Upper lobe of right lung (tissue), 1 donor: ENCODE results near the gene BHLHA15. TPM values are rescaled to one million over a fixed set of nuclear protein-coding genes. Genes with fewer than 3 reads are reported as not detected.

Experiments
- ATAC-seq: fragments of 200-7000 bp; cut with Tn5 transposase; one replicate; pipeline ENCODE4 v1.9.1; 2020; ENCODE audit warnings: mild to moderate bottlenecking, moderate library complexity
- DNase-seq: peaks from one replicate; pipeline ENCODE4 v3.0.0-alpha.2; 2020
- H3K27ac ChIP-seq: fragments of 200-600 bp; one replicate; pipeline ENCODE4 v1.8.0; 2022
- H3K27me3 ChIP-seq: fragments of 200-600 bp; one replicate; pipeline ENCODE4 v1.8.0; 2022; ENCODE audit warnings: mild to moderate bottlenecking
- H3K36me3 ChIP-seq: fragments of 200-600 bp; one replicate; pipeline ENCODE4 v1.8.0; 2022
- H3K4me1 ChIP-seq: fragments of 200-600 bp; one replicate; pipeline ENCODE4 v1.8.0; 2022
- H3K4me3 ChIP-seq: fragments of 200-600 bp; one replicate; pipeline ENCODE4 v1.8.0; 2022; ENCODE audit warnings: mild to moderate bottlenecking
- H3K9me3 ChIP-seq: fragments of 200-600 bp; one replicate; pipeline ENCODE4 v1.8.0; 2022
- intact Hi-C: fragments of 100-400 bp; cut with DNase I; formaldehyde crosslinking; loops from one replicate; pipeline ENCODE4 v1.11.0; 2022
- total RNA-seq: library from RNA; stranded (reverse); fragmentation: NEBNext Ultra II Directional; extraction: Animal tissue kit (Norgen Biotek cat#: 25700); gene quantifications from one replicate; pipeline ENCODE4 v1.2.1, GENCODE V29; 2021
- TF ChIP-seq, protein P1 (sequence below): fragments of 200-600 bp; IDR thresholded peaks from one replicate; pipeline ENCODE4 v1.8.0; 2022; ENCODE audit warnings: antibody characterized with exemption
- donor health status: DM: no; HTN: yes; CAD: no; lungs with severe emphysema.

BHLHA15 gene
- total RNA-seq, 1 donor from 2014 or later, result 0.81 TPM

DNA sequence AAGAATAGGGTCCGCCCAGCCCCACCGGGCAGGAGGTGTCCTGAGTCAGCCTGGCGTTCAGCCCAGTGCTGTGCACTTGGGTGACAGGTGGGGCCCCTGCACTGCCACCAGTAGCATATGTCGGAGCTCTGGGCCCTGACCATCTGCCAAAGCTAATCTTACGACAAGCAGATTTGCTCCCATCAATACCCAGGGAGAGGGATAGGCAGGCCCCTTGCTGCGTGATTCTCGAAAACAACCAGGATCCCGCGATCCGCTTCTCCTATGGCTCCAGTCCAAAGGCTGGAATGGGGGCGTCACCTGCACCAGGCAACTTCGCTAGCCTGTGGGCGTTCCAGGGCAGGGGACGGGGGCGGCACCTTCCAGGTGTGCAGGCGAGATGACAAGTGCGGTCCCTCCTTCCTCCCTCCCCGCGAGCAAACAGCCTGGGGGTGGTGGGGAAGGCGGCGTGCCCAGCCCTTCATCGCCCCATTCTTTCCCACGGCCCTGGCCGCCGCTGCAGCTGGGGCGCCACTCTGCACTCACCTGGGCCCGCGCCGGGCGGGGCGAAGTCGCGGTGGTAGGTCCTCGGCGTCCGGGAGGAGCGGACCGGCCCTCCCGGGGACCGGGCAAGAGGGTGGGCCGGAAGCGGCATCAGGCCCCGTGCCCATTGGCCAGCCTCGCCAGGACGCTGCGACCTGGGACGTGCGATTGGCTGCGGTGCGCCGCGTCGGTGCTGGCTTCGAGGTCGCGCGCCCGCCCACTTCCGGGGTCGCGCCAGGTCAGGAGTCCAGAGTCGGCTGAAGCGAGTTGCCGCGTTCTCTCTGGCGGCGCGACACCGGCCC, 40.6 kb downstream of the BHLHA15 start, which contains the start of gene TECPR1:
TSS of gene TECPR1 (minus strand) at position 632 of the 824 bp plus-strand sequence. CDS start 6,086 bp downstream, outside the sequence.
- peak; percentile 98 for DNase-seq
- peak within 1 kb of the TSS; percentile 94 for H3K4me3 ChIP-seq
- H3K9me3 ChIP-seq, result no peaks in the 10 kb centered on the region
- TF ChIP-seq, protein P1, sequence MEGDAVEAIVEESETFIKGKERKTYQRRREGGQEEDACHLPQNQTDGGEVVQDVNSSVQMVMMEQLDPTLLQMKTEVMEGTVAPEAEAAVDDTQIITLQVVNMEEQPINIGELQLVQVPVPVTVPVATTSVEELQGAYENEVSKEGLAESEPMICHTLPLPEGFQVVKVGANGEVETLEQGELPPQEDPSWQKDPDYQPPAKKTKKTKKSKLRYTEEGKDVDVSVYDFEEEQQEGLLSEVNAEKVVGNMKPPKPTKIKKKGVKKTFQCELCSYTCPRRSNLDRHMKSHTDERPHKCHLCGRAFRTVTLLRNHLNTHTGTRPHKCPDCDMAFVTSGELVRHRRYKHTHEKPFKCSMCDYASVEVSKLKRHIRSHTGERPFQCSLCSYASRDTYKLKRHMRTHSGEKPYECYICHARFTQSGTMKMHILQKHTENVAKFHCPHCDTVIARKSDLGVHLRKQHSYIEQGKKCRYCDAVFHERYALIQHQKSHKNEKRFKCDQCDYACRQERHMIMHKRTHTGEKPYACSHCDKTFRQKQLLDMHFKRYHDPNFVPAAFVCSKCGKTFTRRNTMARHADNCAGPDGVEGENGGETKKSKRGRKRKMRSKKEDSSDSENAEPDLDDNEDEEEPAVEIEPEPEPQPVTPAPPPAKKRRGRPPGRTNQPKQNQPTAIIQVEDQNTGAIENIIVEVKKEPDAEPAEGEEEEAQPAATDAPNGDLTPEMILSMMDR, result no peak
- ATAC-seq, result peak; percentile 98
- H3K27me3 ChIP-seq, result no peaks in the 10 kb centered on the region
- peaks cover 3% of the 10 kb centered on the region for H3K36me3 ChIP-seq
- H3K27ac ChIP-seq, result peak within 1 kb of the TSS; percentile 88
- peaks cover 52% of the 10 kb centered on the region for H3K4me1 ChIP-seq
- intact Hi-C loops, result no loop called here

DNA sequence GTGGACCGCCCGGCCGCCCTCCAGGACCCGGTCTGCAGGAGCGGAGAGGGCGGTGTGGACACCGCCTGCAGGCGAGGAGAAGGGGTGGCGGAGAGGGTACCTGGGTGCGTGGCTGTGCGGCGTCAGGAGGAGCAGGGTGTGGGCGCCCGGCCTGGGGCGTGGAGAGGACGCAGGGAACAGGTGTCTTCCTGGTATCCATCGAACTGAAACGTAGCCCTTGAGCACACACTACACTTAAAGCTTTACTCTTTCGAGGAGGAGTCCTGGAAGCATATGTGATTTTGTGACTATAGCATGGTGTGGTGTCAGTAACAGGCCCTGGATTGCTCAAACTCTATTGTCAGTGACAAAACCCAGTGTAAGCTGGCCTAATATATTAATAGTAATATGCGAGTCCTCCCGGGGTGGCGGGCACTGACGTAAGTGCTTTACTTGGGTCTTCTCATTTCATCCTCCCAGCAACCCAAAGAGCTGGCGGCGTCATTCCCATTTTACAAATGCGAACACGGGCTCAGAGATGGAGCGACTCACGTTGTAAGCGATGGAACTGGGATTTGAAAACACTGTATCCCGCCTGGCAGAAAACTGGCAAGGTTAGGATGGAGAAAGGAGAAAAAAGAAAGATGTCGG, 41.3 kb downstream of the BHLHA15 start:
- H3K4me3 ChIP-seq, result peak overlapping the region; percentile 94
- H3K27ac ChIP-seq, result peak overlapping the region; percentile 88
- DNase-seq, result no peak
- TF ChIP-seq, protein P1, result no peak
- no peaks in the 10 kb centered on the region for H3K9me3 ChIP-seq
- no peak for ATAC-seq
- no peaks in the 10 kb centered on the region for H3K27me3 ChIP-seq
- intact Hi-C loops, result no loop called here
- peaks cover 11% of the 10 kb centered on the region for H3K36me3 ChIP-seq
- H3K4me1 ChIP-seq, result peaks cover 45% of the 10 kb centered on the region

DNA sequence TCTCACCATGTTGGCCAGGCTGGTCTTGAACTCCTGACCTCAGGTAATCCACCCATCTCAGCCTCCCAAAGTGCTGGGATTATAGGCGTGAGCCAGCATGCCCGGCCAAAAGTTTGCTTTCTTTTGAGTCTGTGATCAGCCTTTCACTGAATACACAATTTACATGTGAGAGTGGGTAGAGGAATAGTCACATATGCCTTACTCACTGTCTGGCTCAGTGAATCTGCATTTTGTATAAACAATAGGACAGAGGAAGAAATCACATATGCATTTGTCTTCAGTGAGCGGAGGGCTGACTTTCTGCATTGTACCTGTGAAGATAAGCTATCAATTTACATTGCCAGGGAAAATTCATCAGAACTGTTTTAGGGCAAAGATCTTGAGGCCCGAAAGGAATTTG, 43.3 kb downstream of the BHLHA15 start:
- intact Hi-C loops, result no loop called here
- ATAC-seq (no peak), DNase-seq (no peak)
- Histone ChIP-seq H3K4me1 (peaks cover 30% of the 10 kb centered on the region), H3K36me3 (peaks cover 13% of the 10 kb centered on the region), H3K9me3 (no peaks in the 10 kb centered on the region), H3K27me3 (no peaks in the 10 kb centered on the region), H3K27ac (no peak overlapping the region), H3K4me3 (no peak overlapping the region)
- TF ChIP-seq, protein P1, result no peak

DNA sequence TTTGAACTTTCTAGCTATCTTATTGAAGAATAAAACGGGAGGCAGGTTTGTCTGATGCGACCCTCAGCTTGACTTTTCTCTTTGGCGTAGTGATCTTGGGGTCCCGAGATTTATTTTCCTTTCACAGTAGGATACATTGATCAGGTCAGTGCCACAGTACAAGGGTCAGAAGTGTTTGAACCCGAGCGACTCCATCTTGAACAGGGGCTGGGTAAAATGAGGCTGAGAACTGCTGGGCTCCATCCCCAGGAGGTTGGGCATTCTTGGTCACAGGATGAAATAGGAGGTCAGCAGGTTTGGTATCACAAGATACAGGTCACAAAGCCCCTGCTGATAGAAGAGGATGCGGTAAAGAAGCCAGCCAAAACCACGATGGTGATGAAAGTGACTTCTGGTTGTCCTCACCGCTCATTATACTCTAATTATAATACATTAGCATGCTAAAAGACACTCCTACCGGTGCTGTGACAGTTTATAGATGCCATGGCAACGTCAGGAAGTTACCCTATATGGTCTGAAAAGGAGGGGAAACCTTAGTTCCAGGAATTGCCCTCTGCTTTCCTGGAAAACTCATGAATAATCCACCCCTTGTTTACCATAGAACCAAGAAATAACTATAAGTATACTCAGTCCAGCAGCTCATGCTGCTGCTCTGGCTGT, 43.8 kb downstream of the BHLHA15 start:
- ATAC-seq (no peak), DNase-seq (no peak)
- Histone ChIP-seq H3K4me3 (no peak overlapping the region), H3K27ac (no peak overlapping the region), H3K27me3 (no peaks in the 10 kb centered on the region), H3K4me1 (peaks cover 25% of the 10 kb centered on the region), H3K36me3 (peaks cover 13% of the 10 kb centered on the region), H3K9me3 (no peaks in the 10 kb centered on the region)
- intact Hi-C loops, result no loop called here
- TF ChIP-seq, protein P1, result no peak

DNA sequence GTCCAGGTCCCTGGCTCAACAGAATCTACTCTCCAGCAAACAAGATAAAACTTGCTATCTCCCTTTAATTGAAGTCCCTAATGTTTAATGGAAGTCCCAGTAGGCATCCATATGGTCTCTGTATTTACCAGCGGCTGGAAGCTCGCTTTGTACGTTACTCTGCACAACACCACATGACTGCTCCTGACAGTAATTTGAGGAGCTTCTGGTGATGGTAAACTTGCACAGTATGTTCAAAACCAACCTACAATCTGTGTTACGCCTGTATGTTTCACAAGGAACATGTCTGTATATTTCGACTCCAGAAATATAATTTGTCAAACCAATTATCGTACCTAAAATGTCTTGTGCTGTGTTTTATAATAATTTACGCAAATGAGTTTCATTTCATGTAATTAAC, 45.2 kb downstream of the BHLHA15 start:
- no peaks in the 10 kb centered on the region for H3K27me3 ChIP-seq
- H3K27ac ChIP-seq, result no peak overlapping the region
- H3K9me3 ChIP-seq, result no peaks in the 10 kb centered on the region
- peaks cover 13% of the 10 kb centered on the region for H3K36me3 ChIP-seq
- intact Hi-C loops, result no loop called here
- ATAC-seq (no peak), DNase-seq (no peak)
- H3K4me3 ChIP-seq, result no peak overlapping the region
- TF ChIP-seq, protein P1, result no peak
- H3K4me1 ChIP-seq, result peaks cover 11% of the 10 kb centered on the region
